Activated CD4-positive, alpha-beta T cell treated with anti-CD3 and anti-CD28 coated beads for 36 hours (primary cell): ENCODE measurements around the gene PATJ. TPM values are rescaled to one million over a fixed set of nuclear protein-coding genes. Genes with fewer than 3 reads are reported as not detected.

Source experiments
- ATAC-seq: fragments of 200-7000 bp; cut with Tn5 transposase; one replicate; pipeline ENCODE4 v1.10.0; 2021; ENCODE audit warnings: mild to moderate bottlenecking, moderate library complexity
- CTCF ChIA-PET: fragments of 350-600 bp; sonication (Branson Sonifier 250); formaldehyde crosslinking; loops from one replicate; lab custom pipeline; 2021; ENCODE audit warnings: antibody characterized with exemption; lab: Charles Lee
- POLR2A ChIA-PET: fragments of 350-600 bp; sonication (Branson Sonifier 250); formaldehyde crosslinking; loops from one replicate; lab custom pipeline; 2021; ENCODE audit warnings: antibody characterized with exemption, inconsistent platforms; lab: Charles Lee
- DNase-seq: peaks from one replicate; pipeline ENCODE4 v3.0.0-alpha.2; 2020
- H3K27ac Mint-ChIP-seq: one replicate; pipeline ENCODE4 v1.8.0; 2021; ENCODE audit warnings: mixed read lengths
- H3K27me3 Mint-ChIP-seq: one replicate; pipeline ENCODE4 v1.8.0; 2021; ENCODE audit warnings: mixed read lengths
- H3K36me3 Mint-ChIP-seq: one replicate; pipeline ENCODE4 v1.8.0; 2021; ENCODE audit warnings: low read depth, mixed read lengths
- H3K4me1 Mint-ChIP-seq: one replicate; pipeline ENCODE4 v1.8.0; 2021; ENCODE audit warnings: mixed read lengths
- H3K4me3 Mint-ChIP-seq: one replicate; pipeline ENCODE4 v1.8.0; 2021; ENCODE audit warnings: mild to moderate bottlenecking, moderate library complexity, mixed read lengths
- H3K9me3 Mint-ChIP-seq: one replicate; pipeline ENCODE4 v1.8.0; 2021; ENCODE audit warnings: low read depth, mixed read lengths
- intact Hi-C, 2 experiments: fragments of 100-400 bp; cut with DNase I in 1 of 2; cut with micrococcal nuclease in 1 of 2; formaldehyde crosslinking; loops; one replicate each; pipeline versions ENCODE4 v1.14.2 to v1.15.1; 2022 to 2024; cut with DNase I, micrococcal nuclease
- total RNA-seq, 2 experiments: library from RNA; stranded (reverse); gene quantifications; one replicate each; pipeline ENCODE4 v1.2.3, GENCODE V29; 2021

The PATJ gene
- total RNA-seq, 2 experiments from 2014 or later = 12.6 to 12.8 TPM

DNA sequence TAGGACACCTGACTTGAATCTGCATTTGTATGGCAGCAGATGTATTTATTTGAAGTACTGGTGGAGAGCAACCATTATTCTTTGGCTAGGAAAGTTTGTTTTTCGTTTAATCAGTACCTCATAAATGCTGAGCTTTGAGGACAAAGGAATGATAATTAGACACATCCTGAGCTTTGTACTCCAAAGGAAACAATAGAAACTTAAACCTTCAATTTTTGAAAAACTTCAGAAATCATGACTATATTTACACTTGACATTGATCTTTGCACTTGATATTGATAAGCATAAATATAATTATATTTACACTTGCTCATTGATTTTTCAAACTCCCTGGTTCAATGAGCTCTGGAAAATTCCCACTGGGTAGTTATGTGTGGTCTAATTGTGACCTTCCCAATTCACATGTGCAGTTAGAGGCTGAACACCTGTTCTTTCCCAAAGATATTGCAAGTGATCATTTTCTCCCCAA is 10.7 kb downstream of the PATJ start:
- H3K4me1 Mint-ChIP-seq = peaks cover 12% of the 10 kb centered on the region
- ChIA-PET POLR2A (no interaction called here), CTCF (interaction anchor here (0.7 kb wide), 1 partner anchor 312 kb away, joined by 3 read pairs; no protein-coding TSS in a partner anchor)
- H3K4me3 Mint-ChIP-seq = no peak overlapping the region
- H3K36me3 Mint-ChIP-seq = peaks cover 2% of the 10 kb centered on the region
- H3K27ac Mint-ChIP-seq = no peak overlapping the region
- no peaks in the 10 kb centered on the region for H3K27me3 Mint-ChIP-seq
- ATAC-seq (no peak), DNase-seq (no peak)
- intact Hi-C loops = no loop called here
- H3K9me3 Mint-ChIP-seq = no peaks in the 10 kb centered on the region

GRCh38 chr1:61753998-61754508 is 11.8 kb downstream of the PATJ start:
- ATAC-seq = peak; percentile 61
- DNase-seq = no peak
- no peak overlapping the region for H3K27ac Mint-ChIP-seq
- no peaks in the 10 kb centered on the region for H3K9me3 Mint-ChIP-seq
- intact Hi-C loops = no loop called here
- H3K4me1 Mint-ChIP-seq = peaks cover 17% of the 10 kb centered on the region
- peaks cover 2% of the 10 kb centered on the region for H3K36me3 Mint-ChIP-seq
- POLR2A ChIA-PET = no interaction called here
- CTCF ChIA-PET = no interaction called here
- H3K4me3 Mint-ChIP-seq = no peak overlapping the region
- no peaks in the 10 kb centered on the region for H3K27me3 Mint-ChIP-seq

GRCh38 chr1:61754545-61754944 is 12.3 kb downstream of the PATJ start:
- peaks cover 17% of the 10 kb centered on the region for H3K4me1 Mint-ChIP-seq

DNA sequence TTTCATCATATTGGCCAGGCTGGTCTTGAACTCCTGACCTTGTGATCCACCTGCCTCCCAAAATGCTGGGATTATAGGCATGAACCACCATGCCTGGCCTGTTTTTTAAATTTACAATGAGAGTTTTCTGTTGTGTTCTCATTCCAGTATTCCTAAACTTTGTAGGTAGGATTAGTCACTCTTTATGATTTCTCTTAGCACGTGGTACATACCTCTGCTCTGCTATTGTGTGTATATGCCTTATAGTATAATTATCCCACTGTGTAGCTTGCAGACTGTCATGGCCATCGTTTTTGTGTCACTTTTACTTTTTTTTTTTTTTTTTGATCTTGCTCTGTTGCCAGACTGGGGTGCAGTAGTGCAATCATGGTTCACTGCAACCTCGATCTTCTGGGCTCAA is 14.5 kb downstream of the PATJ start:
- CTCF ChIA-PET = no interaction called here
- peaks cover 2% of the 10 kb centered on the region for H3K36me3 Mint-ChIP-seq
- intact Hi-C loops = no loop called here
- POLR2A ChIA-PET = interaction anchor here (0.6 kb wide), 1 partner anchor 1145 kb away, joined by 3 read pairs; no protein-coding TSS in a partner anchor
- no peaks in the 10 kb centered on the region for H3K9me3 Mint-ChIP-seq
- H3K4me1 Mint-ChIP-seq = peaks cover 17% of the 10 kb centered on the region
- ATAC-seq (no peak), DNase-seq (no peak)
- no peak overlapping the region for H3K27ac Mint-ChIP-seq
- no peaks in the 10 kb centered on the region for H3K27me3 Mint-ChIP-seq
- no peak overlapping the region for H3K4me3 Mint-ChIP-seq

More at GRCh38 chr1:61754545-61754944, 12.3 kb downstream of the PATJ start:
- ATAC-seq (peak; percentile 39), DNase-seq (no peak)
- Mint-ChIP-seq H3K27me3 (no peaks in the 10 kb centered on the region), H3K9me3 (no peaks in the 10 kb centered on the region), H3K27ac (no peak overlapping the region), H3K36me3 (peaks cover 2% of the 10 kb centered on the region), H3K4me3 (no peak overlapping the region)
- ChIA-PET CTCF (no interaction called here), POLR2A (no interaction called here)
- intact Hi-C loops = no loop called here

- Mint-ChIP-seq H3K36me3 (peaks cover 2% of the 10 kb centered on the region), H3K27ac (peak overlapping the region; percentile 25), H3K27me3 (no peaks in the 10 kb centered on the region), H3K4me1 (peaks cover 17% of the 10 kb centered on the region), H3K9me3 (no peaks in the 10 kb centered on the region), H3K4me3 (no peak overlapping the region)
- ATAC-seq (peak; percentile 55), DNase-seq (no peak)
- ChIA-PET CTCF (interaction anchor here (0.9 kb wide), 1 partner anchor 23 kb away, joined by 3 read pairs; no protein-coding TSS in a partner anchor), POLR2A (interaction anchor here (0.6 kb wide), 1 partner anchor 426 kb away, joined by 3 read pairs; no protein-coding TSS in a partner anchor)
- intact Hi-C loops = no loop called here
Measured at GRCh38 chr1:61757950-61758349, 15.7 kb downstream of the PATJ start.

DNA sequence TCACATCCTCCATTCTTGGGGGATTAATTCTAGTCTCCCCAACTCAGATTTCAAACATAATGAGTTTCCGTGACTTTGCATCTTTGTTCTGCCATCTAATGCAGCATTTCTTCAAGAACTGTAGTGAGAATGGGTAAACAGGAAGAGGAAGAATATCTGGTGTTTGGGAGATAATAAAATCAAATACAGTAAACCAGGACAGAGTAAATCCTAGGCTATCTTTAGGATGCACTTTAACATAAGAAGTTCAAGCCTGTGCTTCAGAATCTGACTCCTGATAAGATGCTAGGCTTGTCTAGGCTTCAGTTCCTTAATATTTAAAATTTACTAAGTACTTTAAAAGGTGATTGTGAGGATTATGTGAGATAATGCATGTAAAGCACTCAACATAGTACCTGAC is 27.9 kb downstream of the PATJ start:
- ChIA-PET CTCF (interaction anchor here (1.5 kb wide), 1 partner anchor 11 kb away, joined by 5 read pairs; no protein-coding TSS in a partner anchor), POLR2A (no interaction called here)
- H3K4me1 Mint-ChIP-seq = peaks cover 4% of the 10 kb centered on the region
- DNase-seq (no peak), ATAC-seq (no peak)
- peaks cover 12% of the 10 kb centered on the region for H3K36me3 Mint-ChIP-seq
- intact Hi-C loops = no loop called here
- H3K9me3 Mint-ChIP-seq = no peaks in the 10 kb centered on the region
- H3K27ac Mint-ChIP-seq = no peak overlapping the region
- H3K27me3 Mint-ChIP-seq = no peaks in the 10 kb centered on the region
- no peak overlapping the region for H3K4me3 Mint-ChIP-seq

DNA sequence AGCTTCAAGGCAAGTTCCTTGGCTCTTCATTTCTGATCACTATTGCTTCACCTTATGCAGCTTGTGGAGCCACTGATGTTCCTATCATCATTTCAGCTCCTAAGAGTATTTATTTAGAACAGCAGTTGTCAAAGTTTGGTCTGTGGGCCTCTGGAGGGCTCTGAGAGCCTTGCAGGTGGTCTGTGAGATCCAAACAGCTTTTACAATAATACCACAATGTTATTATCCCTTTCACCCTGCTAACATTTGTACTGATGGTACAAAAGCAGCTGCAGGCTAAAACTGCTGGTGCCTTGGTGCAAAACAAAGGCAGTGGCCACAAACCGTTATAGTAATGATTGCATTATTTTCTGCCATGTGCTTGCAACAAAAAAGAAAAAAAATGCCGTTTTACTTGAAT is 33.8 kb downstream of the PATJ start:
- ATAC-seq (no peak), DNase-seq (no peak)
- CTCF ChIA-PET = interaction anchor here (0.6 to 1.2 kb wide), 2 partner anchors 10 to 840 kb away, joined by 3 read pairs; no protein-coding TSS in a partner anchor
- Mint-ChIP-seq H3K4me3 (no peak overlapping the region), H3K4me1 (peaks cover 11% of the 10 kb centered on the region), H3K36me3 (peaks cover 8% of the 10 kb centered on the region), H3K27me3 (no peaks in the 10 kb centered on the region), H3K9me3 (no peaks in the 10 kb centered on the region), H3K27ac (no peak overlapping the region)
- intact Hi-C loops = no loop called here
- POLR2A ChIA-PET = no interaction called here

DNA sequence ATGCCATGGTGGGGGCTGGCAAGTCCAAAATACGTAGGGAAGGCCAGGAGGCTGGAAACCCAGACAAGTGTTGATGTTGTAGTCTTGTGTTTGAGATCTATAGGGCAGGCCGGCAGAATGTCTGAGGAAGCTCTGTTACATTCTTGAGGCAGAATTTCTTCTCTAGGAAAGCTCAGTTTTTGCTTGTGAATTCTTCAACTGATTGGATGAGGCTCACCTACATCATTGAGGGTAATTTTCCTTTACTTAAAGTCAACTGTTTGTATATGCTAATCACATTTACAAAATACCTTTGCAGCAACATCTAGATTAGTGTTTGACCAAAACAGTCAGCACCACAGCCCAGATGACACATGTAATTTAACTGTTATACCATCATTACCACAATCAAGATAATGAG is 37.0 kb downstream of the PATJ start:
- intact Hi-C loops = no loop called here
- Mint-ChIP-seq H3K27ac (no peak overlapping the region), H3K9me3 (no peaks in the 10 kb centered on the region), H3K36me3 (peaks cover 6% of the 10 kb centered on the region), H3K4me3 (no peak overlapping the region), H3K27me3 (no peaks in the 10 kb centered on the region), H3K4me1 (peaks cover 40% of the 10 kb centered on the region)
- no peak for ATAC-seq
- CTCF ChIA-PET = no interaction called here
- no peak for DNase-seq
- POLR2A ChIA-PET = no interaction called here

DNA sequence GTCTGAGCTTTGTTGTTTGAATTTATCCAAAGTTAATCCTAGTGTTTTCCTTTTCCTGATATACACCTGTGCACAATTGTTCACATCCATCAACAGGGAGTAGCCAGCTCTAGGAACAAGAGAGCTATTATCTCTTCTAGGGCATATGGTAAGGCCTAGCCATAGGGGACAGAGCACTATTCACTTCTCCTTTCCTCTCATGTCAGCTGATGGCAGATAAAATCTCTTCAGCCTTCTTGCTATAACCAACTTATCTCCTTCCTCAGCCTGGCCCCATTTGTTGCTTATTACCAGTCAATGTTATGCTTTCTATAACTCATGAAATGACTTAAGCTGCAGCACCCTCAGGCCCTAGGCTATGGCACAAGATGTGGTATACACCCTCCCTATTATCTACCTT is 38.9 kb downstream of the PATJ start:
- intact Hi-C loops = loop anchor here in 1 of 2 experiments (5.0 kb wide), 1 partner anchor 704 kb away; no protein-coding TSS in a partner anchor
- CTCF ChIA-PET = interaction anchor here (0.7 to 2.1 kb wide), 3 partner anchors 12 to 703 kb away, joined by 3 to 5 read pairs (median 3); no protein-coding TSS in a partner anchor
- POLR2A ChIA-PET = interaction anchor here (0.5 kb wide), 1 partner anchor 45 kb away, joined by 8 read pairs; no protein-coding TSS in a partner anchor

DNA sequence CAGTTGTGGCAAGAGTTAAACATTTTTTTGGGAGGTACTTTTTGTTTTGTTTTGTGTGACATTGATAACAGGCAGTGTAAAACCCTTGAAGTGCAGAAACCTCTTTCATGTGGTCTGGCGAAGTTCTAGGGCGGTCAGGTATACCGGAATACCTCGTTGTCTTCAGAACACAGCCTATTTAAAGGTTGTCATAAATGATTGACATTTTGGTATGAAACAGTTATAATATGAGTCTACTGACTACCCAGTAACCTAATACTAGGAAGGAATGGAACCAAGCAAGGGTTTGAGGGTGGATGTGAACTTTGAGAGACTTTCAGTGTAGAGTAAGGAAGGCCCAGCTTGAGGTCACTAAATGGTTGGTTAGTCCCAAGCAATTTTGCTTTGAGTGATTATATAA is 40.5 kb downstream of the PATJ start:
- intact Hi-C loops = loop anchor here (1.0 to 5.0 kb wide), 5 partner anchors 40 to 705 kb away; partner anchors contain the start of genes TM2D1 (in 2 of the 2) and PATJ (in 1 of the 2)
- H3K36me3 Mint-ChIP-seq = peaks cover 4% of the 10 kb centered on the region
- POLR2A ChIA-PET = no interaction called here
- no peaks in the 10 kb centered on the region for H3K9me3 Mint-ChIP-seq
- CTCF ChIA-PET = no interaction called here
- H3K4me3 Mint-ChIP-seq = peak overlapping the region; percentile 2
- H3K27me3 Mint-ChIP-seq = no peaks in the 10 kb centered on the region
- peaks cover 49% of the 10 kb centered on the region for H3K4me1 Mint-ChIP-seq
- ATAC-seq (peak; percentile 94), DNase-seq (peak; percentile 79)
- peak overlapping the region; percentile 65 for H3K27ac Mint-ChIP-seq

More for the DNA sequence above, 38.9 kb downstream of the PATJ start:
- H3K9me3 Mint-ChIP-seq = no peaks in the 10 kb centered on the region
- ATAC-seq (no peak), DNase-seq (no peak)
- peaks cover 48% of the 10 kb centered on the region for H3K4me1 Mint-ChIP-seq
- peaks cover 3% of the 10 kb centered on the region for H3K36me3 Mint-ChIP-seq
- H3K27ac Mint-ChIP-seq = peak overlapping the region; percentile 29
- H3K27me3 Mint-ChIP-seq = no peaks in the 10 kb centered on the region
- no peak overlapping the region for H3K4me3 Mint-ChIP-seq

GRCh38 chr1:61784726-61785125 is 42.4 kb downstream of the PATJ start:
- ATAC-seq (no peak), DNase-seq (no peak)
- Mint-ChIP-seq H3K27ac (no peak overlapping the region), H3K36me3 (peaks cover 9% of the 10 kb centered on the region), H3K4me3 (no peak overlapping the region), H3K9me3 (no peaks in the 10 kb centered on the region), H3K27me3 (no peaks in the 10 kb centered on the region), H3K4me1 (peaks cover 45% of the 10 kb centered on the region)
- ChIA-PET CTCF (interaction anchor here (0.7 kb wide), 1 partner anchor 18 kb away, joined by 4 read pairs; no protein-coding TSS in a partner anchor), POLR2A (no interaction called here)
- intact Hi-C loops = loop anchor here in 1 of 2 experiments (5.0 kb wide), 1 partner anchor 707 kb away; no protein-coding TSS in a partner anchor

GRCh38 chr1:61790837-61791236 is 48.6 kb downstream of the PATJ start:
- H3K36me3 Mint-ChIP-seq = peaks cover 15% of the 10 kb centered on the region
- no peak for DNase-seq
- intact Hi-C loops = no loop called here
- no peak overlapping the region for H3K27ac Mint-ChIP-seq
- no peak for ATAC-seq
- no peaks in the 10 kb centered on the region for H3K27me3 Mint-ChIP-seq
- no peak overlapping the region for H3K4me3 Mint-ChIP-seq
- H3K9me3 Mint-ChIP-seq = no peaks in the 10 kb centered on the region
- peaks cover 3% of the 10 kb centered on the region for H3K4me1 Mint-ChIP-seq
- ChIA-PET POLR2A (no interaction called here), CTCF (interaction anchor here (0.6 to 1.0 kb wide), 2 partner anchors 13 to 933 kb away, joined by 3 read pairs; no protein-coding TSS in a partner anchor)
